HCT116 (cell line): ENCODE measurements around the gene GLI3.

Experiments
- ATF3 ChIP-seq: IDR thresholded peaks from 2 replicates; pipeline ENCODE4 v1.6.1; 2012
- CTCF ChIP-seq, 3 experiments: fragments of 200-600 bp in 1 of 3; sonication (generic) in 1 of 3; IDR thresholded peaks in 2 of 3; conservative IDR thresholded peaks in 1 of 3; 2 replicates each; pipeline ENCODE4 v1.5.1; 2012 to 2017; ENCODE audit warnings: low read depth in 2 of 3, low read length in 2 of 3, antibody characterized with exemption in 1 of 3, borderline replicate concordance in 1 of 3, control low read depth in 1 of 3, mild to moderate bottlenecking in 1 of 3, mixed read lengths in 1 of 3, mixed run types in 1 of 3, moderate library complexity in 1 of 3; ENCODE audit not compliant: insufficient read depth in 1 of 3
- EZH2phosphoT487 ChIP-seq: fragments of 200-600 bp; IDR thresholded peaks from 2 replicates; pipeline ENCODE4 v1.6.1; 2018; ENCODE audit warnings: antibody characterized with exemption, borderline replicate concordance
- JUND ChIP-seq: IDR thresholded peaks from 2 replicates; pipeline ENCODE4 v1.6.1; 2012
- POLR2A ChIP-seq: IDR thresholded peaks from 2 replicates; pipeline ENCODE4 v1.7.0; 2011; ENCODE audit warnings: borderline replicate concordance; ENCODE audit not compliant: insufficient read depth, insufficient read length; ENCODE audit errors: extremely low read depth
- POLR2AphosphoS5 ChIP-seq: IDR thresholded peaks from 2 replicates; pipeline ENCODE4 v1.6.1; 2011; ENCODE audit warnings: mild to moderate bottlenecking, low read depth, low read length, moderate library complexity
- REST ChIP-seq: IDR thresholded peaks from 2 replicates; pipeline ENCODE4 v1.6.1; 2012; ENCODE audit warnings: low read depth
- SIN3A ChIP-seq: IDR thresholded peaks from 2 replicates; pipeline ENCODE4 v1.6.1; 2012; ENCODE audit warnings: low read depth
- YY1 ChIP-seq: IDR thresholded peaks from 2 replicates; pipeline ENCODE4 v1.6.1; 2011; ENCODE audit warnings: low read length, low read depth, moderate library complexity, mild to moderate bottlenecking; ENCODE audit not compliant: insufficient replicate concordance; ENCODE audit errors: extremely low read depth

- TF ChIP-seq CTCF (IDR thresholded peaks at IDR 0.05 in 2 of 3, conservative IDR thresholded peaks at IDR 0.05 in 1 of 3; ENCODE audit: borderline replicate concordance in 1 of 3, insufficient read depth in 1 of 3, low read depth in 2 of 3, low read length in 2 of 3) (no peak), POLR2A (no peak), JUND (no peak), REST (no peak), SIN3A (no peak), EZH2phosphoT487 (no peak), YY1 (no peak), POLR2AphosphoS5 (no peak), ATF3 (no peak)
These were observed 51.3 kb downstream of the GLI3 start for GRCh38 chr7:42185726-42186125.
